ENCODE data around the gene ZBTB39. TPM values are rescaled to one million over a fixed set of nuclear protein-coding genes. Genes with fewer than 3 reads are reported as not detected.
"Not testable (repeated sequence)": the region's sequence is repeated elsewhere in the genome, so short reads cannot be mapped to it uniquely, and the experiment has no call there.

The ZBTB39 gene
- total RNA-seq, 1 donor from 2014 or later = 11.1 TPM

GRCh38 chr12:57031138-57031725 is 24.9 kb upstream of the ZBTB39 start:
- peak; percentile 12 for DNase-seq

- no peak for DNase-seq
These were observed 23.1 kb upstream of the ZBTB39 start for GRCh38 chr12:57029457-57029856.

- no peak for DNase-seq
These were observed 21.4 kb upstream of the ZBTB39 start for GRCh38 chr12:57027805-57028153.

- no peak for DNase-seq
These were observed 20.9 kb upstream of the ZBTB39 start for GRCh38 chr12:57027011-57027804.

- no peak for DNase-seq
These were observed 18.9 kb upstream of the ZBTB39 start for GRCh38 chr12:57025196-57025595.

GRCh38 chr12:57022324-57022723 is 16.0 kb upstream of the ZBTB39 start:
- not testable (repeated sequence) for DNase-seq

GRCh38 chr12:57019983-57020719 is 13.8 kb upstream of the ZBTB39 start:
- DNase-seq = no peak

- no peak for DNase-seq
These were observed 12.6 kb upstream of the ZBTB39 start for GRCh38 chr12:57018906-57019305.

- not testable (repeated sequence) for DNase-seq
These were observed 12.0 kb upstream of the ZBTB39 start for GRCh38 chr12:57018353-57018752.

- no peak for DNase-seq
These were observed 10.0 kb upstream of the ZBTB39 start, which contains the start of gene TAC3 for GRCh38 chr12:57016348-57016747. Gene TAC3 (minus strand): TSS chr12:57016529. CDS start chr12:57015797, 732 bp downstream.

GRCh38 chr12:57012600-57013465 is 6.5 kb upstream of the ZBTB39 start:
- DNase-seq = no peak

GRCh38 chr12:57011438-57012424 is 5.4 kb upstream of the ZBTB39 start:
- no peak for DNase-seq

GRCh38 chr12:57010627-57011247 is 4.4 kb upstream of the ZBTB39 start:
- DNase-seq = no peak

- no peak for DNase-seq
These were observed 3.7 kb upstream of the ZBTB39 start for GRCh38 chr12:57009949-57010626.

GRCh38 chr12:57008178-57008577 is 1.8 kb upstream of the ZBTB39 start:
- peak; percentile 79 for DNase-seq

- no peak for DNase-seq
These were observed 596 bp upstream of the ZBTB39 start for GRCh38 chr12:57006809-57007475.

GRCh38 chr12:57004651-57005050 is 1.7 kb downstream of the ZBTB39 start:
- DNase-seq = no peak

GRCh38 chr12:57003395-57003794 is 3.0 kb downstream of the ZBTB39 start:
- DNase-seq = no peak

GRCh38 chr12:57001448-57001906 is 4.9 kb downstream of the ZBTB39 start:
- DNase-seq = peak; percentile 86

GRCh38 chr12:57000393-57000792 is 6.0 kb downstream of the ZBTB39 start:
- no peak for DNase-seq
